ENCODE data around the gene CDH5.
"Not testable (repeated sequence)": the region's sequence is repeated elsewhere in the genome, so short reads cannot be mapped to it uniquely, and the experiment has no call there.

Gene CDH5, protein sequence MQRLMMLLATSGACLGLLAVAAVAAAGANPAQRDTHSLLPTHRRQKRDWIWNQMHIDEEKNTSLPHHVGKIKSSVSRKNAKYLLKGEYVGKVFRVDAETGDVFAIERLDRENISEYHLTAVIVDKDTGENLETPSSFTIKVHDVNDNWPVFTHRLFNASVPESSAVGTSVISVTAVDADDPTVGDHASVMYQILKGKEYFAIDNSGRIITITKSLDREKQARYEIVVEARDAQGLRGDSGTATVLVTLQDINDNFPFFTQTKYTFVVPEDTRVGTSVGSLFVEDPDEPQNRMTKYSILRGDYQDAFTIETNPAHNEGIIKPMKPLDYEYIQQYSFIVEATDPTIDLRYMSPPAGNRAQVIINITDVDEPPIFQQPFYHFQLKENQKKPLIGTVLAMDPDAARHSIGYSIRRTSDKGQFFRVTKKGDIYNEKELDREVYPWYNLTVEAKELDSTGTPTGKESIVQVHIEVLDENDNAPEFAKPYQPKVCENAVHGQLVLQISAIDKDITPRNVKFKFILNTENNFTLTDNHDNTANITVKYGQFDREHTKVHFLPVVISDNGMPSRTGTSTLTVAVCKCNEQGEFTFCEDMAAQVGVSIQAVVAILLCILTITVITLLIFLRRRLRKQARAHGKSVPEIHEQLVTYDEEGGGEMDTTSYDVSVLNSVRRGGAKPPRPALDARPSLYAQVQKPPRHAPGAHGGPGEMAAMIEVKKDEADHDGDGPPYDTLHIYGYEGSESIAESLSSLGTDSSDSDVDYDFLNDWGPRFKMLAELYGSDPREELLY

GRCh38 chr16:66366433-66367299, at the start of gene CDH5:
CDH5 (plus strand) TSS chr16:66366691; CDS start chr16:66379338, 12,647 bp downstream.
- DNase-seq = no peak

DNA sequence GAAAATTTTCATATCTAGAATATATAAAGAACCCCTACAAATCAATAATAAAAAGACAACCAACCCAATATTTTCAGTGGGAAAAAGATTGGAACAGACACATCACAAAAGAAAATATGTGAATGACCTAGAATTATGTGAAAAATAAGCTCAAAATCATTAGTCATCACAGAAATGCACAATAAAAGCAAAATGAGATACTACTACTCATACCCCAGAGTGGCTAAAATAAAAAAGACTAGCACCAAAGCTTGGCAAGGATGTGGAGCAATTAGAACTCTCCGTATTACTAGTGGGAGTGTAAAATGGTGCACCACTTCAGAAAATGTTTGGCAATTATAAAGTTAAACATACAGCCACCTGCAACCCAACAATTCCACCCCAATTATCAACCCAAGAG, 48.0 kb upstream of the CDH5 start:
- no peak for DNase-seq

DNA sequence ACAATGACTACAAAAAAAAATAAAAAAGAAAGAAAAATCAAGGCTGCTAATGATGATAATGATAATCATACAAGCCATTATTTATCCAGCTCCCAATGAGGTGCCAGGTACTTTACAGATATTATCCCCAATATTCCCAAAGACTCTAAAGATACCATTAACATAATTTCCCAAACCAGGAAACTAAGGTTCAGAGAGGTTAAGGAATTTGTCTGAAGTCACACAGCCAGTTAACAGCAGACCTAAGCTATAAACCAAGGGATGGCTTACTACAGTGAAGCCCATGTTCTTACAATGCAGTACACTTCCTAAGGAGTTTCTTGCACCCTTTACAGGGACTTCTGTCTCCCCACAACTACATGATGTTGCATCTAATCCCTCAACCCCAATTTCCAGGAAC, 45.7 kb upstream of the CDH5 start:
- DNase-seq = no peak

- DNase-seq = no peak
These were observed 44.3 kb upstream of the CDH5 start for GRCh38 chr16:66322174-66322573.

- DNase-seq = no peak
These were observed 41.5 kb upstream of the CDH5 start for GRCh38 chr16:66324815-66325515.

DNA sequence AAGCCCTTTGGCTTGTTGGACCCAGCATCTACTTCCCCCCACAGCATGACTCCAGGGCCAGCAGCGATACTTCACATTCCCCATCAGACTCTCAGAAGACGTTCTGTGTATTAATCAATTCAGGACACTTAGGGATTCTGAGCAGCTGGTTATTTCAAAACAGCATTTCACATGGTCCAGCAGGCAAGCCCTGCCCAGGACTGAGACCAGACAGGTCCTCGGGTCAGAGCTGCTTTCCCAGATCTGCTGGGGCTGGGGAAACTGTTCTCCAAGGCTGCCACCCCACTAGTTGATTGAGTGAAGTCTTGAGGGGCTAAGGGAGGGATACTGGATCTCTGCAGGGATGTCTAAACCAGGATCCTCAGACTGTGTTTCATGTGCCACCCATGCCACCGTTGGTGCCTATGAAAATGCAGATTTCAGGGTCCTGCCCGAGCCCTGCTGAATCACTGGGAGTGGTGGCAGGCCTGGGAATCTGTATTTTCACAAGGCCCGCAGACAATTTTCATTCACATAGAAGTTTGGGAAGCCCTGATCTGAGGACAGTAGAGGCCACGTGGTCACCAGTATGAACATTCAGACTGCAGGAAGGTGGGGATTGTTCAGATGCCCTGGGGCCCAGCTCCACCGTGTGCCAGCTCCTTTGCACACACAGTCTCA, 40.6 kb upstream of the CDH5 start:
- DNase-seq = no peak

GRCh38 chr16:66326991-66327513, 39.4 kb upstream of the CDH5 start:
- DNase-seq = no peak

GRCh38 chr16:66328282-66328681, 38.2 kb upstream of the CDH5 start:
- DNase-seq = no peak

DNA sequence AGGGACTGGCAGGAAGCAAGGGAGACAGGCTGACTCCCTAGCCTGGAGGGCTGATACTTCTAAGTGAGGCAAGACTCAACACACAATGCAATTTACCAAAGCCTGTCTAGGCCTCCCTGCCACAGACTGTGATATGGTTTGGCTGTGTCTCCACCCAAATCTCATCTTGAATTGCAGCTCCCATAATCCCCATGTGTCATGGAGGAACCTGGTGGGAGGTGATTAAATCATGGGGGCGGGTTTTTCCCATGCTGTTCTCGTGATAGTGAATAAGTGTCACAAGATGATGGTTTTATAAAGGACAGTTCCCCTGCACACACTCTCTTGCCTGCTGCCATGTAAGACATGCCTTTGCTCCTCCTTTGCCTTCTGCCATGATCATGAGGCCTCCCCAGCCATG, 35.0 kb upstream of the CDH5 start:
- not testable (repeated sequence) for DNase-seq

DNA sequence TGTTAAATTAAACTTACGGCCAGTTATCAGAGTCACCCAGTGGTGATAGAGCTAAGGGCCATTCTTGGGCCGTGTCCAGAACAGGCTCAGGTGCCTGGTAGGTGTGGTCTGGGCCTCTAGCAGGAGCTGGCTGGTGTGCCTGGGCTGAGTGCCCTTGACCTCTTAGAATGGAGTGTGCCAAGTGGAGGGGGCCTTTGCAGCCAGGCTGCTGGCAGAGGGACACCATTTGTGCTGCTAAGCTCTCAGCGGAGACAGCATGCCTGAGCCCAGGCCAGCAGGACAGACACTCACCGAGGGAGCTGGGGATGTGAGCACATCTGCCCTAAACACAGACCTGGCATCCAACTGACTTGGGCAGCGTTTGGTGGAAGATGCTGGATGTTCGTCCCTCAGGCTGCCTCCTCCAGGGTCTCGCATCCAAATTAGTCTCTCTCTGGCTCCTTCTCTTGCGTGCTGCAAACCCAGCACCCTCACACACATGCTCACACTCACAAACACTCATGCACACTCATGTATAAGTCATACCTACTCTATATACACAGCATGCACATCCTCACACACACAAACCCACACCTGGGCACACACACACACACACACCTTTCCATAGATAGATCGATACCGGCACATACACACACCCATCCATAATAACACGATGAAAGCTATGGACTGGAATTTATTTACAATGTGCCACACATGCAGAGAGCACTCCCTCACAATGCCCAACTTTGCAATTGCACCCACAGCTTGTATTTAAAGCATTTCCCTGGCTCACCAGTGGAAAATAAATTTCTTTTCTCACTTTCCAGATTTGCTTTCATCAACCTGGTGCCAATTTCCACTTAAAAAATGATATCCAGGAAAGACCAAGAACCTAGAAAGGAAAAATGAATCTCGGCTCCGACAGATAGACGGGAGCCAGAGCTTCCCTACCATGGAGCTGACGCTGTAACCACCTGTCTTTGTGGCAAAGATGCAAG, 33.6 kb upstream of the CDH5 start:
- no peak for DNase-seq

- no peak for DNase-seq
These were observed 31.5 kb upstream of the CDH5 start for GRCh38 chr16:66334853-66335574.

DNA sequence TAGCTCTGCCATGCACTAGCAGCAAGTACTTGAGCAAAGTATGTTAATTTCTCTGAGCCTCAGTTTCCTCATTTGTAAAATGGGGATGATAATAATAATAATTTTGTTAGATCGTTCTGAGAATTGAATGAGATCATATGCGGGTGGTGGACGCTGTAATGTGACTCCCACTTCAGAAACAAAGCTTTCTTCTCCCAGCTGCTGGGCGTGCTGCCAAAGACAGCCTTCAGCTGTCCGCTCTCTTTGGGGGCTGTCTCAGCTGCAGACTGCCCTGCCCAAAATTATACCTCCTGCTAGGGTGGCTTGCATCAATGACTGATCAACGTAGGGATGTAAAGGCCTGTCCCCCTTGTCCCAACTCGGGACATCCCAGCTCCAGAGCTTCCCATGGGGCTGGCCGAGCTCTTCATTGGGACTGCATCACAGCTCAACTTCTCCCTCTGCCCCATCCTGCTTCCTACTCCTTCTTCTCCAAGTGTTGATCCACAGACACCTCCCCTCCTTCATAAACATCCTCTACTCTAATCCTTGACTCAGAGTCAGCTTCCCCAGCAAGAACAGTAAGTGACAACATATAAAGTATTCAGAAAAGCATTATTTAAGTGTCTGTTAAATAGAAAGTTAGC, 30.7 kb upstream of the CDH5 start:
- DNase-seq = no peak

DNA sequence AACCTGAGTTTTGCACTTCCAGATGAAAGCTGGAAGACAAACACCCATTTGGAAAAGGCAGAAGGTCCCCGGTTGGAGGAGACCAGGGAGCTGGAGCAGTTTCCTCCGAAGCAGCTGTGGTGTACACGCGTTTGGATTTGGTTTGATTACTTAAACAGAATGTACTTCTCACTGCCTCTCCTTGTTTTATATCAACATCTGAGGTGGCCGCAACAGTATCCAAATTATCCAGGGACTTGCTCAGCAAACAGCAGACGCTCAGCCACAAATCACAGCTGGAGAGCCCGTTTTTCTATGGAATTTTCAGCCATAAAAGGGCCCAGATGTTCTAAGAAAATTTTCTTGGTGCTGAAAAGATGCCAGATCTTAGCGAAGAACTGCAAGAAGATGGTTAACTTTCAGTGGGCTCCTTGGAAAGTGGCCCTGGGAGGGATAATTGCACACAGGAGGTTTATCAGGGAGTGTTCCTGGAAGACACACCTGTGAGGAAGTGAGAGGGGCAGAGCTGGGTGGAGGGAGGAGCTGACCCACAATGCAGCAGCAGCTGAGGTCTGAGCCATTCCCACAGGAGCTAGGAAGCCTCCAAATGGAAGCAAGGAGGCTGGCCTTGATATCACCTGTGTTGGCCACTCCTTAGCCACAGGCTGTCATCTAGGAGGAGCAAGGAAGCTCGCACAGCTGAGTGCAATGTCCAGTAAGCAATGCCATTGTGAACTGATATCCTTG, 28.9 kb upstream of the CDH5 start:
- DNase-seq = no peak

DNA sequence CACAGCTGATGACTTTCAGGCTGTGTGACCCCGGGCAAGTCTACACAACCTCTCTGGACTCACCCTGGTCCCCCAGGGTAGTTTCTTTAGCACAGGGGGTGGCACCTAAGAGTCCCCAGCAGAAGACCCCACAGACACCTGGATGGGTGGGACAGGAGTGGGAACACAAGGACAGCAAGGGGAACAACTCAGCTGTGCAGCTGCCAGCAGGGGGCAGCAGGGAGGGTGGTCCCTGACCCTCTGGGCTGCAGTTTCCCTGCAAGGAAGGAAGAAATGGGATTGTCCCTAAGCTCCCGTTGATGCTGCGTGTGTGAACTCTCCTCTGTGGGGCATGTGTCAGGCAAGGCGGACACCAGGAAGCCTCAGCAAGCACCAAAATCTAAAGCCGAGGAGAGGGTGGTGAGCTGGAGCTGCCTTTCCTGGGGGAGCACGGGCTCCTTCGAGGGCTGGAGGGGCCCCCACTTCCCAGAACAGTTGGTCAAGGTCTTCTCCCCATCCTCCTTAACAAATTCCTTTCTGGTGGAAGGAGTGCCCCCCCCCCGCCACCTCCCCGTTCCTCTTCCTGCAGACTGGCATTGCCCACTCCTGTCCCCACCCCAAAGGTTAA, 24.1 kb upstream of the CDH5 start:
- no peak for DNase-seq

GRCh38 chr16:66344533-66345145, 21.9 kb upstream of the CDH5 start:
- no peak for DNase-seq

GRCh38 chr16:66346221-66346620, 20.3 kb upstream of the CDH5 start:
- DNase-seq = no peak

DNA sequence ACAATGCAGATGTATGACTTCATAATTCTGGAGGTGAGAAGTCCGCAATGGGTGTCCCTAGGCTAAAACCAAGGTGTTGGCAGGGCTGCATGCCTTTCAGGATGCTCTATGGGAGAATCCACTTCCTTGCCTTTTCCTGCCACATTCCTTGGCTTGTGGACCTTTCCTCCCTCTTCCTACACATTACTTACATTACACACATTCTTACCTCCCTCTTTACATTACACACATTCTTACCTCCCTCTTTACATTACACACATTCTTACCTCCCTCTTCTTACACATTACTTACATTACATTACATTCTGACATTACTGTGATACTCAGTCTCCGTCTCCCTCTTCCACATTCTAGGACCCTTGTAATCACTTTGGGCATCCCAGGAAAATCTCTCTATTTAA, 14.2 kb upstream of the CDH5 start:
- no peak for DNase-seq

DNA sequence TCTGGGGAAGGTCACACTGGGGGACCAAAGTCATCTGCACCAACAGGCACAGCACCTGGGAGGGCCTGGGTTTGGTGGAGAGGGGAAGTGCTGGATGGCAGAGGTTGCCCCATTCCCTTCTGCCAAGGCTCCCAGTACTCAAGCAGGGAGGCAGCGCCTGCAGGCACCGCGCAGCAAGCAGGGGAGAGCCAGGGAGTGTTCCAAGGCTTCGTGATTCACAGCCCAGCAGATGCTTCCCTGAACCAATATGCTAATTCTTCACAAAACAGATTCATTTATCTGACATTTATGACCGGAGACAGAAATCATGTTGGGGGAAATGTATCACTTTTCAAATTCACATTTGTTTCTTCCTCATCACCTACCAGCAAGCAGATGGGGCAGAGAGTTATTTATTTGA, 13.4 kb upstream of the CDH5 start:
- no peak for DNase-seq

Measured in CD4-positive, alpha-beta T cell treated with Interferon gamma for 1 hour (primary cell).